ENCODE measurements around the gene CLEC3B.
"Not testable (repeated sequence)": the region's sequence is repeated elsewhere in the genome, so short reads cannot be mapped to it uniquely, and the experiment has no call there.

Gene CLEC3B

GRCh38 chr3:45037720-45038455, 11.8 kb downstream of the CLEC3B start:
- peak; percentile 94 for DNase-seq

GRCh38 chr3:45041666-45042065, 15.6 kb downstream of the CLEC3B start:
- no peak for DNase-seq

GRCh38 chr3:45042162-45042561, 16.1 kb downstream of the CLEC3B start:
- no peak for DNase-seq

GRCh38 chr3:45043728-45044299, 17.7 kb downstream of the CLEC3B start:
- no peak for DNase-seq

- no peak for DNase-seq
Measured at GRCh38 chr3:45048244-45048643, 22.1 kb downstream of the CLEC3B start.

- DNase-seq, result no peak
Measured at GRCh38 chr3:45049807-45050206, 23.7 kb downstream of the CLEC3B start.

- no peak for DNase-seq
Measured at GRCh38 chr3:45051685-45052084, 25.6 kb downstream of the CLEC3B start.

GRCh38 chr3:45053805-45054195, 27.7 kb downstream of the CLEC3B start:
- DNase-seq, result not testable (repeated sequence)

- no peak for DNase-seq
Measured at GRCh38 chr3:45054196-45054857, 28.2 kb downstream of the CLEC3B start.

GRCh38 chr3:45055032-45055410, 28.9 kb downstream of the CLEC3B start:
- no peak for DNase-seq

- no peak for DNase-seq
Measured at GRCh38 chr3:45055411-45056143, 29.5 kb downstream of the CLEC3B start.

- no peak for DNase-seq
Measured at GRCh38 chr3:45056608-45057301, 30.7 kb downstream of the CLEC3B start.

- DNase-seq, result no peak
Measured at GRCh38 chr3:45057557-45057956, 31.5 kb downstream of the CLEC3B start.

GRCh38 chr3:45059132-45059531, 33.0 kb downstream of the CLEC3B start:
- DNase-seq, result no peak

- no peak for DNase-seq
Measured at GRCh38 chr3:45060165-45060892, 34.2 kb downstream of the CLEC3B start.

- DNase-seq, result no peak
Measured at GRCh38 chr3:45062697-45063070, 36.6 kb downstream of the CLEC3B start.

GRCh38 chr3:45064512-45065372, 38.6 kb downstream of the CLEC3B start:
- peak; percentile 69 for DNase-seq

GRCh38 chr3:45065373-45065720, 39.2 kb downstream of the CLEC3B start:
- DNase-seq, result no peak

- DNase-seq, result no peak
Measured at GRCh38 chr3:45066109-45066801, 40.2 kb downstream of the CLEC3B start.

GRCh38 chr3:45067486-45067885, 41.4 kb downstream of the CLEC3B start:
- DNase-seq, result no peak

- no peak for DNase-seq
Measured at GRCh38 chr3:45067941-45068340, 41.8 kb downstream of the CLEC3B start.
